HG03442 (cell line): ENCODE results near the gene TRAF3IP1.
A peak's percentile ranks its signal among the peaks of the same experiment; 100 is the strongest.
"Not testable (repeated sequence)": the region's sequence is repeated elsewhere in the genome, so short reads cannot be mapped to it uniquely, and the experiment has no call there.

Experiments used
- ATAC-seq: cut with Tn5 transposase; IDR thresholded peaks from one replicate; pipeline ENCODE4 v1.9.1; 2021; ENCODE audit warnings: mild to moderate bottlenecking, moderate library complexity; ENCODE audit not compliant: unreplicated experiment

TRAF3IP1 gene

DNA sequence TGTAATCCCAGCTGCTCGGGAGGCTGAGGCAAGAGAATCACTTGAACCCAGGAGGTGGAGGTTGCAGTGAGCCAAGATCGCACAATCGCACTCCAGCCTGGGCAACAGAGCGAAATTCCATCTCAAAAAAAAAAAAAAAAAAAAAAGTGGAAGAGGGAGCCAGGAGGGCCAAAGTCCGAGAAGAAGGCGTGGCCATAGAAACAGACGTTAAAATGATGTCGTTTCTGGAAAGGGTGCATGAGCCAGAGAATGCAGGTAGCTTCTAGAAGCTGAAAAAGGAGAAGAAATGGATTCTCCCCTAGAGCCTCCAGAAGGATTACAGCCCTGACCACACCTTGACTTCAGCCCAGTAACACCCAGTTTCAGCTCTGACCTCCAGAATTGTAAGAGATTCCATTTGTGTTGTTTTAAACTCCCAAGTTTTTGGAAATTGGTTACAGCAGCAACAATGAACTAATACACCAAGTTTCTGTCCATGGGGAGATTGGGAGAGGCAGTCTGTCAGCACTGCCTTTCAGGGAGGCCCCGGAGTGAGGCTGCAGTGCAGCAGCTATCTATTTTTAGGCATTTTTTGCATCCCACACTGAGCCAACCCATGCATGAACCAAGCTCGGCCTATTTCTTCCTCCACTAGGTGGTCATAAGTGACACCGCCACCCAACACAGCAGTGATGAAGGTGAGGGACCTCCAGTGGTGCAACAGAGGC, 14.2 kb upstream of the TRAF3IP1 start:
- no peak for ATAC-seq

DNA sequence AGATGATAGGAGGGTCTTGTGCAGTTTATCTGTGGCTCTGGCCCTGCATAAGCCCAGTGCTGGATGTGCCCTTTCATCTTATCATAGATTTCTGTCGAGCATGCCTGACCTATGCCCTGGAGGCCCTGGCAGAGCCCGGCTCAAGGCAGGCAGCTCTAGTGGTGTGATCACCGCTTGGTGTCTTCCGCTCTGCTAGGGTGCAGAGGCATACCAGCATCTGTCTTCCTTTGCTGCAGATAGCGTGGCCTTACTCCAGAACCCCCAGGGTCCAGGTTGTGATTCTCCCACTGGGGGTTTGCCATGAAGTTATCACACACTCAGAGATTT, 13.7 kb upstream of the TRAF3IP1 start:
- ATAC-seq = no peak

DNA sequence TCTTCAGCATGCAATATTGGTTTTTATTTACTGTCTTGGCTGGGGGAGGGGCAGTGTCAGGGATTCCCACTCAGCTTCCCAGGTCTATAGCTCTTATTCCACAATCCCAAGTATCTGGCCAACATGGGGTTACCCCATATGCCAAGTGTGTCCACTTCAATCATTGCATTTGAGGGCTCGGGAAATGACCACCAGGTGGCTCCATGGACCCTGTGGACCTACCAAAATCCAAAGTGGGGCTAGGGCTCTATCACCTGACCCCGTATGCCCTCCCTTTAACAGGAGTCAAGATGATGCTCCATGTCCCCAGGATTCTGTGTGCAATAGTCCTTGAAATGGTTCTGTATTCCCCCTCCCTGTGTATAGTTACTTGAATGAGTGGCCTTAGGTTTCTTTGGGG, 12.1 kb upstream of the TRAF3IP1 start:
- no peak for ATAC-seq

DNA sequence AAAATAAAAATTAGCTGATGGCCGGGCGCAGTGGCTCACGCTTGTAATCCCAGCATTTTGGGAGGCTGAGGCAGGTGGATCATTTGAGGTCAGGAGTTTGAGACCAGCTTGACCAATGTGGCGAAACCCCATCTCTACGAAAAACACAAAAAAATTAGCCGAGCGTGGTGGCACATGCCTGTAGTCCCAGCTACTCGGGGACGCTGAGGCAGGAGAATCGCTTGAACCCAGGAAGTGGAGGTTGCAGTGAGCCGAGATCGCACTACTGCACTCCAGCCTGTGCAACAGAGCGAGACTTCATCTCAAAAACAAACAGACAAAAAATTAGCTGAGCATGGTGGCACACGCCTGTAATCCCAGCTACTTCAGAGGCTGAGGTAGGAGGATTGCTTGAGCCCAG, 9.6 kb upstream of the TRAF3IP1 start:
- not testable (repeated sequence) for ATAC-seq

DNA sequence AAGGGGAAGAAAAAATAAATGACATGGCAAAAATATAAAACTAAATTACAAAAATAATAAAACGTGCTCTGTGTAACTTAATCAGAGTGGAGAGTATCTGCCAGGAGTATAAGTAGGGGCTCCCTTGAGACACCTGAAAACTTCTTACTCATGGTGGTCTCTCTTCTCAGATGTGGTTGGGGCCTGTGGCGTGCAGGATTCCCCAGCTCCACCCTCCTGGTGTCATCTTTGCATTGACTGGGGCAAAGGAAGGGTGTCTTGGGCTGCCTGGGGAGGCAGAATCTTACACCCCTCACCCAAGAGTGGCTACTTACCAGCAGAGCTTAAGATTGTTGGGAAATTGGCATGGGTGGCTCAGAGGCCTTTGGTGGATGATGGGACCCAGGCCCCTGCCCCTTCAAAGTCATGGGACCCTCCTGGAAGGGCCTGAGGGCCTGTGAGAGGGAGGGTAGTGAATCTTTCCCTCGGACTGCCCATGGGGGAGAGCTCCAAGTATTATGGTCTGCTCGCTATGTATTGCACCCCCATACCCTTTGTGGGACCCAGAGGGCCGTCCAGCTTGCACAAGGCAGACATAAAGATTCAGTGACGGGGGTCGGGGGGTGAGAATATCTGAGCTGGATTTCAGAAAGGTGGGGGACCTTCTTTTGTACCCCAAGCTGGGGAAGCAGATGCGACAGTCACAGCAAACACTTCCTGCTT, 6.9 kb upstream of the TRAF3IP1 start:
- ATAC-seq = no peak

DNA sequence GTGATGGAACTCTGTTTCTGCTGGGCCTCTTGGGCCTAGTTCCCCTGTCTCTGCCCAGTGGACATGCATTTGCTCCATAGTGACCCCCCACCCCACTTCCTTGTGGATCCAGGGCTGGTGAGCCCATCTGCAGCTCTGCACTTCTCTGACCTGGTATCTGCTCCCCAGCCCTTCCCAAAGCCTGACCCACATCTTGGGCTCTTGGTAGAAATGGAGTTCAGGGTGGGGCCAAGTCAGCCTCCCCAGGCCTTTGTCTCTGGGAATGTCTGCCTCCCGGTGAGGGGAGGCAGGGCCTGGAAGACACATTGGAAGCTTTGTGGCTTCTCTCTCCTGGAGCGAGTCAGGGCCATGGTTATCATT, 6.3 kb upstream of the TRAF3IP1 start:
- no peak for ATAC-seq

DNA sequence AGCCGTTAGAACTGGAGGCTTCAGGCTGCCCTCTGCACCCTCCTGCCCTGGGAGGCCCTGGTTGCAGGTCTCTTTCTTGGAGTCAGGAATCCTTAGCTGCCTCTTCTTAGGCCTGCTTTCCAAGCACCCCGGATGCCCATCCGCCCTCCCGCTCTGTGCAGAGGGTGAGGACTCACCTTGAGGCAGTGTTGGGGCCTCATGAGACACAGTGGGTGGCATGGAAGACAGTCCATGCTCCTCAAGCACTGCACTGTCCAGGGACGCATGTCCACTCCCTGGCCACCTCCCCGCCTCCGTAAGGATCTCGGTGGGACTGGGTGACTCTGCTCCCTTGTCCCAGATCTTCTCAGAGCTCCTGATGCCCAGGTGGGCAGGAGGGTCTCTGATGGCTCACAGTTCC, 5.7 kb upstream of the TRAF3IP1 start:
- ATAC-seq = no peak

DNA sequence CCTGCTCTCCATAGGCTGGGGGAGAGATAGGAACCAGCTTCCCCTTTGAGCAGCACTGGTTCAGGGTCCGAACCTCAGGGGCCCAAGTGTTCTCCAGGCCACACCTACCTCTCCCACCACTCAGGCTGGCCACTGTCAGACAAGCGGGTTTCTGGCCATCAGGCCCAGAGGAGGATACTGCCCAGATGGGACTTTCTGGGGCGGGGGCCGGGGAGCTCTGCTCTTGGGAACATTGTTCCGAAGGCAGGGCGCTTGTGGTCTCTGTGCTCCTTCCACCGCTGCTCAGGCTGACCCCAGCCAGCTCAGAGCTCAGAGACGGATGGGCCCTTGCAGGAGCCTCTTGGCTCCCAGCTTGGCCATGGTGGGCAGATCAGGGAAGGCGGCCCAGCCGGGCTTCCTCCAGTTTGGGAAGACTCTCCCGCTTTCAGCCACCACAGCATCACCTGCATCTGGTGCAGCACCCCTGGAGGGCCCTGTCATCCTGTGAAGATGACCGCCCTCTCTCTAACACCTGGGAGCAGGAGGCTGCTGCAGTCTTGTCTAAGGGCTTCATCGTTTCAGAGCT, 5.2 kb upstream of the TRAF3IP1 start:
- no peak for ATAC-seq

DNA sequence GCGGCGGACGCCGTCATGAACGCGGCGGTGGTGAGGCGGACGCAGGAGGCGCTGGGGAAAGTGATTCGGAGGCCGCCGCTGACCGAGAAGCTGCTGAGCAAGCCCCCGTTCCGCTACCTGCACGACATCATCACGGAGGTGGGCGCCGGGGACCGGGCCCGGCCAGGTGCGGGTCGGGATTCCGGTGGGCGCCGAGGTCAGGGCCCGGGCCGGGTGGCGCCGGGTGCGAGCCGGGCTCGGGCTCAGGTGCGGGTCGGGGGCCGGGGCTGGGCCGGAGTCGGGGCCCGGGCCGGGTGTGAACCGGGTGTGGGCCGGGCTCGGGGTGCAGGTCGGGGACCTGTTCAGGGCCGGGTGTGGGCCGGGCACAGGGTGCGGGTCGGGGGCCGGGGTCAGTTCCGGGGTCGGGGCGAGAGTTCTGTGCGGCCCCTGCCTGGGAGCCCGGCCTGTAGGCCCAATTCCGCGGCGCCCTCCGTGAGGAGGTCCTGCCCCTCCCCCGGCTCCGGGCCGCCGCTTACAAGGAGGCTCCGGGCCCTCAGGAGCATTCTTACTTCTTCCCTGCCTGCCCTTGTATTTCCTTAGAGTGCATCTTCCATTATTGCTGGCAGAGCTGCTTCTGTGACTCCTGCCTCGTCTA, 447 bp downstream of the TRAF3IP1 start:
- ATAC-seq = peak; percentile 30

DNA sequence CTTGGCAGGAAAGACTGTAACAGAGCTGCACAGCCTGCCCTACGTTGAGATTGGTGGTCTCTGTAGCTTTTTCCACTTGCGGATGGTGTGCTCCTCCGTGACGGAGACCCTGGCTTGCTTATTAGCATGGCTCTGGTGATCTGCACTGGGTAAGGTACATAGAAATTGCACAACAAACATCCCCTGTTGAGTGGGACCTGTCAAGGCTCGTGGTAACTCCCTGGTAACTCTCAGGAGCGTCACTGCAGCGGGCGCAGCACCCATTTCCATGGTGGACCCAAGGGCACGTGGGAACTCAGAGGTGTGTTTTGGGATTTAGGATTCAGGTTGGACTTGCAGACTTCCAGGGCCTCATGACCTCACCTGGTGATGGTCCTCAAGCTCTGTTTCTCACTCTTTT, 1.1 kb downstream of the TRAF3IP1 start:
- ATAC-seq = no peak

DNA sequence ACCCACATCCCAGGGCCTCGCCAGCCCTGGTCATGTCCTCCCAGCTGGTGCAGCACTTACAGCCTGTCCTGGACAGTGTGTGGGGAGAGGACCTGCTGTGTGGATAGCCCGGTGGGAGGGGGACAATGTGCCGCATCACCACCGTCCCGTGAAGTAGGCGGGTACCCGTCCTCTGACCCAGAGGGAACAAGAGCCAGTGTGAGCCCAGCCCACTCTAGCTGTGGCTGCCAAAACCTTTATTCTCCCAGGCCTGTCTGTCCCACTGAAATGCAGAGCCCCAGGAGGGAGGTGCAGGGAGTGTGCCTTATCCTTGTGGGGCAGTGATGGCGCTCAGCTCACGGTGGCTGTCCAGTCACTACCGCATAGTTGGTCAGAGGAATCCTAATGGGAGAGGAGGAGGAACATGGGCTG, 1.7 kb downstream of the TRAF3IP1 start:
- ATAC-seq = no peak

DNA sequence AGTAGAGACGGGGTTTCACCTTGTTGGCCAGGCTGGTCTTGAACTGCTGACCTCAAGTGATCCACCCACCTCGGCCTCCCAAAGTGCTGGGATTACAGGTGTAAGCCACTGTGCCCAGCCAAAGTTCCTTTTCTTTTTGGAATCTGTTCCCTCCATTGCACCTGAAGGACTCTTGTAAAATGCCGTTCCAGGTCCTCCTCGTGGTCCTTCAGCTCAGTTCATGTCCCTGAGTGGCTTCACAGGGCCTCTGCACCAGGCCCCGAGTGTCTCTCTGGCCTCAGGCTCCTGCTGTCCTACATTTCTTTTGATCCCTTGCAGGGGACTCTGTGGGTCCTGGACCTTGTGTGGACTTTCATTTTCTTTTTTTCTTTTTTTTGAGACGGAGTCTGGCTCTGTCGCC, 3.9 kb downstream of the TRAF3IP1 start:
- ATAC-seq = not testable (repeated sequence)

DNA sequence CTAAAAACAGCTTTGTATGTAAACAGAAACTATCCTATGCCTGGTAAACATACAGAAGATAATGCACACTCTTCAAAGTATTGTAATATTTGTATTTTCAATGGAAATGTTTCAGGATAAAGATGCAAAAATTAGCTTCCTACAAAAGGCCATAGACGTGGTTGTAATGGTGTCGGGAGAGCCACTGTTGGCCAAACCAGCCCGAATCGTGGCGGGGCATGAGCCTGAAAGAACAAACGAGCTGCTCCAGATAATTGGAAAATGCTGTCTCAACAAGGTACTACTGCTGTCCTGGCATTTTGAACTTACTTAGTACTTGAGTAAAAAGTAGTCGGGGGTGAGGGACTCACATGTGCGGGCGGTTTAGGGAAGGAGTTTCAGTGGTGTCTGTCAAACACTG, 5.4 kb downstream of the TRAF3IP1 start:
- no peak for ATAC-seq

DNA sequence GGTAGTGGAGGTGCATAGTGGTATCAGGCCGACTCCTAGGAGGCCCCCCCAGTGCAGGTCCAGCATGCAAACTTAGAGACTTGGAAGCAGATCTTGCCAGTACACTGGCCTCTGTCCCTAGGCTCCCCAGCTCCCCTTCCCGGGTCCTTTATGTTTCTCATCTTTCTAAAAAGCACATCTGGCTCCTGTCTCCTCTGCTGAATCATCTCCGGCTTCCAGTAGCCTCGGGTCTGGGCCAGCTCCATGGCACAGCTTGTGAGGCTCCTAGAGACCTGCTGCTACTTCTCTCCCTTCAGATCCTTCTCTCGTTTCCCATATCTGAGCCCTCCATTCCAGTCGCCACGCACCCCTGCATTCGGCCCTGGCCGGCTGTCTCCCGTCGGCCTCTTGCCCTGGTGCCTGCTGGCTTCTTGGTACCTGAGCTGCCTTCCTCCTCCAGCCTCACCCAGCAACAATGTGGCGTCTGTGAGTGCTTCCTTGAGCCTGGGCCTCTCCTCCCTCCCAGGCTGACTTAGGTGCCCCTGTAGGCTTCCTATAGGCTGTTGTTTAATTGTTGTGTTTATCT, 6.6 kb downstream of the TRAF3IP1 start:
- no peak for ATAC-seq

DNA sequence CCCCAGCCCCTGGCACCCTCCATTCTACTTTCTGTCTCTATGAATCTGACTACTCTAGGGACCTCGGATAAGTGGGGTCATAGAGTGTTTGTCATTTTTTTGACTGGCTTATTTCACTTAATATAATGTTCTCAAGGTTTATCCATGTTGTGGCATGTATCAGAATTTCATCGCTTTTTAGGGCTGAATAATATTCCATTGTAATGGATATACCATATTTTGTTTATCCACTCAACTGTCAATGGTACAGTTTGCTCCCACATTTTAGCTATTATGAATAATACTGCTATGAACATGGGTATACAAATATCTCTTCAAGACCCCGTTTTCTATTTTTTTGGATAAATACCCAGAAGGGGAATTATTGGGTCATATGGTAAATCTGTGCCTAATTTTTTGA, 7.4 kb downstream of the TRAF3IP1 start:
- ATAC-seq = no peak

DNA sequence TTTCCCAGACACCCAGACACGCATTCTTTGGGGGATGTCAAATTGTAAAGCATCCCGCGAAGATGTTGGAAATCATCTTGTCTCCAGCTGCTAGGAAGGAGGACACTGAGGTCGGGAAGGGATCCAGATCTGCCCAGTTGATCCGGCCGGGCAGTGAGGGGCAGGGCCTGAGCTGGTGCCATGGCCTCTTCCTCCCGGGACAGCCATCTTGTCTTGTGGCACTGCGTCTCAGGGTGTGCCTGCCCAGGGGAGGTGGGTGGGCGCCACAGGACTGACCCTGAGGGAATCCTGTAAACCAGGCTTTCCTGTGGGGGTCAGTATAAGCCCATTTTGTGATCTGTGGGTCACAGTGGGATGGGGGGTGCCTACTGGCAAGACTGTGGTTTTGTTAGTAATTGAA, 10.1 kb downstream of the TRAF3IP1 start:
- ATAC-seq = no peak

DNA sequence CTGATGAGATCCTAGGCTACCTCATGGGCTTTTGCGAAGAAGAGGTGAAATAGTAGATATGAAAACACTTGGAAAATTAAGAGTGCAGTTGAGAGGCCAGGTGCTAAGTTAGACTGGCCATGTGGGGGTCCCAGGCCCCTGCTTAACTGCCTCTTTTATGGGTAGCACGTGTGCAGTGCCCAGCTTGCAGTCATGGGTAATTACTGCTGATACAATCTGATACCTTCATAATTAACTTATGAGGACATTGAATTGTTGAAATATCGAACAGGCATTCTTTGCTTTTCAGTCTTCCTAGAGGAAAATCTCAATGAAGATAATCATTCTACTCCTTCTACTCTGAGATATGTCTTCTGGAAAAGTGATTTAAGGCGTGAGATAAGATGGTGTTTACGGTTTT, 11.6 kb downstream of the TRAF3IP1 start:
- no peak for ATAC-seq

DNA sequence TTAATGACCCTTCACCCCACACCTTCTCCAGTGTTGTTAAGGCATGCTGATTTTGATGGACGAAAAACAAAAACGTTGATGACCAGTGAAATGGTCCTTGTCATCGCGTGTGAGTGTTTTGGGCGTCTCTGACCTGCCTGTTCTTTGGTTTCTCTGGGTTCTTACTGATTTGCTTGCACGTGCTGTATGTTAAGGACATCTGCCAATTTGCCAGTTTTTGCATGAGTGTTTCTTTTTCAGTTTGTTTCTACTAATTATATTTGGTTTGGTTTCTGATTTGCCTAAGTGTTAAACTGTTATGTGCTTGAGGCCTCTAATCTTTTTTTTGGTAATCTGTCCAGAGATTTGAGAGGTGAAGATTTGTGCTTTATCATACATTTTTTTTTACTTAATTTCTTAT, 14.6 kb downstream of the TRAF3IP1 start:
- ATAC-seq = no peak

DNA sequence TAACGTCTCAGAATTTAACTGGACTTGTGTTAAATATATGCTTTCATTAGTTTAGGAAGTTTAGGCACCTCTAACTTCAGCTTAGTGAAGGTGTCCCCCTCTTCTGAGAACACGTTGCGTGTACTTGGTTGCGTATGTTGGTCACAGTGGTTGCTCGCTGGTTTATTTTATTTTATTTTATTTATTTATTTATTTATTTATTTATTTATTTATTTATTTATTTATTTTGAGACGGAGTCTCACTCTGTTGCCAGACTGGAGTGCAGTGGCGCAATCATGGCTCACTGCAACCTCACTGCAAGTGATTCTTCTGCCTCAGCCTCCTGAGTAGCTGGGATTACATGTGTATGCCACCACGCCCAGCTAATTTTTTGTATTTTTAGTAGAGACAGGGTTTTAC, 15.3 kb downstream of the TRAF3IP1 start:
- ATAC-seq = not testable (repeated sequence)

DNA sequence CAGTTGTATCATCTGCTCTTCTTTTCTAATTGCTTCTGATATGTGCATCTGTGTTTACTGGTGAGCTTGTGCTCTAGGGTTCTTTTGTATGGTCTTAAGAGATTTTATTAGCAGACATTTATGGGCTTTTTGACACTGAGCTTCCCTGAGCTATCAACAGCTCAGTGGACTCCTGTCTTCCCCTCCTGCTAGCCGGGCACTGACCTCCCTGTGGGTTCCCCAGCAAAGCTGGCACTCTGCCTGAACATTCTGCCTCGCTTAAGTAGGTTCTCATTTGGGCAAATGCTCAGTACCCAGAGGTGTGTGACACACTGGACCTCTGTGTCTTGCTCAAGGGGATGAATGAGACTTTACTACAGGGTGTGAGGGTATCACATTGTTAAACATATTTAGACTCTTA, 15.8 kb downstream of the TRAF3IP1 start:
- no peak for ATAC-seq

DNA sequence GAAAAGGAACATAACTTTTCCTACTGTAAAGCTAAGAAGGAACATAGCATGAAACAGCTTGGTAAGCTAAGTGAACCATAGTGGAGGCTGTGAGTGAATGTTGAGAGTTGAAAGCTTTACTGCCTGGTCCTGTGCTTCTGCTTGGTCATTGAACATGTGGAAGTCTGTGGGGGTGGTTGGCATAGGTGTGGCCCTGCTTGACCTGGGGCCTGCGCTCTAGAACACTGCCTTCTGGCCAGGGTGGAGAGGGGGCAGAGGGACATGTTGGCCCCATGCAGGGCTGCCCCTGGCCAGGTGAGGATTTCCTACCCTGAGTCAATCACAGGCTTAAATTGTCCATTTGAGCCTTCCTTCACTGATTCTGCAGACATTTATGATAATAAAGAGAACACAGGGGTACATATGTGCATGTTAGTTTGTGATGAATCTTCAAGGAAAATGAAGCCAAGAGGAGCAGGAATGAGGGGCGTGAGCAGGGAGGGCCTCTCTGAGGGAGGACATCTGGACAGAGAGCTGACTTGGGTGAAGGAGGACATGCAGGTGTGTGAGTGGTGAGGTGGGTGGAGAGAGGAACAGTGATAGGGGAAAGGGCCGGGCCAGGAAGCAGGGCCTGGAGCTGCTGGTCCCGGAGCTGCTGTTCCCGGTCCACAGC, 16.6 kb downstream of the TRAF3IP1 start:
- no peak for ATAC-seq
